Left ventricle myocardium inferior (tissue), 1 donor: ENCODE results near the gene SP3. TPM values are rescaled to one million over a fixed set of nuclear protein-coding genes. Genes with fewer than 3 reads are reported as not detected.

Source experiments
- DNase-seq: peaks from one replicate; pipeline ENCODE4 v3.0.0-alpha.2; 2020
- H3K27ac ChIP-seq: fragments of 200-600 bp; replicated peaks from 2 replicates; pipeline ENCODE4 v1.8.0; 2021
- H3K27me3 ChIP-seq: fragments of 200-600 bp; 2 replicates; pipeline ENCODE4 v1.8.0; 2021; ENCODE audit warnings: low read depth
- H3K36me3 ChIP-seq: fragments of 200-600 bp; 2 replicates; pipeline ENCODE4 v1.8.0; 2021
- H3K4me1 ChIP-seq: fragments of 200-600 bp; 2 replicates; pipeline ENCODE4 v1.8.0; 2021
- H3K4me3 ChIP-seq: fragments of 200-600 bp; 2 replicates; pipeline ENCODE4 v1.8.0; 2021; ENCODE audit warnings: mild to moderate bottlenecking, moderate library complexity
- H3K9me3 ChIP-seq: fragments of 200-600 bp; replicated peaks from 2 replicates; pipeline ENCODE4 v1.8.0; 2021
- intact Hi-C: fragments of 100-400 bp; cut with micrococcal nuclease; formaldehyde crosslinking; loops from one replicate; pipeline ENCODE4 v1.11.0; 2022
- total RNA-seq: library from RNA; stranded (reverse); fragmentation: NEBNext Ultra II Directional; extraction: Animal tissue kit (Norgen Biotek cat#: 25700); gene quantifications from one replicate; pipeline ENCODE4 v1.2.1, GENCODE V29; 2021
- TF ChIP-seq, protein P1 (sequence below): fragments of 200-600 bp; IDR thresholded peaks from 2 replicates; pipeline ENCODE4 v1.8.0; 2021; ENCODE audit warnings: antibody characterized with exemption, mild to moderate bottlenecking, borderline replicate concordance
- donor health status: DM: no; HTN: yes; CAD: no; lungs with severe emphysema.

SP3 gene
- total RNA-seq, 1 donor from 2014 or later = 32.1 TPM

DNA sequence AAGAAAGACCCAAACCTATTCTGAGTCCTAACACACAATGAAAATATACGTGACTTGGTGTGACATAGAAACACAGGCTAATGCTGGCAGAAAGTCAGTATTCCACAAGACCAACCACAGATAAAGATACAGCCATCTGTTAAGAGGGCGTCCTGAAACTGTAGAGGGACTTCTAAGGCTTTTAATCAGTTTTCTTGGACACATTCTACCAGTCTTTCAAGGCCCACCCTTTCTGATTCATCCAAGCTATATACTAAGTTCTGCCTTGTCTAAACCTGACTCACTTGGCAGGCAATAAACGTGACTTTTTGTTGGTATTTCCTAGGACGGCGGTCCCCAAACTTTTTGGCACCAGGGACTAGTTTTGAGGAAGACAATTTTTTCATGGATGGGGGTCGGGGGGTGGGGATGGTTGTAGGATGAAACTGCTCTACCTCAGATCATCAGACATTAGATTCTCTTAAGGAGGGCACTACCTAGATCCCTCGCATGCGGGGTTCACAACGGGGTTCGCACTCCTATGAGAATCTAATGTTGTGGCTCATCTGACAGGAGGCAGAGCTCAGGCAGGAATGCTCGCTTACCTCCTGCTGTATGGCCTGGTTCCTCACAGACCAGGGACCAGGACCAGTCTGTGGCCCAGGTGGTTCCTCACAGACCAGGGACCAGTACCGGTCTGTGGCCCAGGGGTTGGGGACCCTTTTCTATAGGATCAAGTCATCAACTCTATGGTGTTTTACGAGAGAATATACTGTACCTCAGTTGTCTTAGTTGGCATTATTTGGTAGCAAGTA is 61.4 kb downstream of the SP3 start:
- Histone ChIP-seq H3K9me3 (no peaks in the 10 kb centered on the region), H3K27me3 (no peaks in the 10 kb centered on the region), H3K36me3 (peaks cover 35% of the 10 kb centered on the region), H3K4me3 (no peak overlapping the region), H3K27ac (no peak overlapping the region), H3K4me1 (no peaks in the 10 kb centered on the region)
- TF ChIP-seq, protein P1, sequence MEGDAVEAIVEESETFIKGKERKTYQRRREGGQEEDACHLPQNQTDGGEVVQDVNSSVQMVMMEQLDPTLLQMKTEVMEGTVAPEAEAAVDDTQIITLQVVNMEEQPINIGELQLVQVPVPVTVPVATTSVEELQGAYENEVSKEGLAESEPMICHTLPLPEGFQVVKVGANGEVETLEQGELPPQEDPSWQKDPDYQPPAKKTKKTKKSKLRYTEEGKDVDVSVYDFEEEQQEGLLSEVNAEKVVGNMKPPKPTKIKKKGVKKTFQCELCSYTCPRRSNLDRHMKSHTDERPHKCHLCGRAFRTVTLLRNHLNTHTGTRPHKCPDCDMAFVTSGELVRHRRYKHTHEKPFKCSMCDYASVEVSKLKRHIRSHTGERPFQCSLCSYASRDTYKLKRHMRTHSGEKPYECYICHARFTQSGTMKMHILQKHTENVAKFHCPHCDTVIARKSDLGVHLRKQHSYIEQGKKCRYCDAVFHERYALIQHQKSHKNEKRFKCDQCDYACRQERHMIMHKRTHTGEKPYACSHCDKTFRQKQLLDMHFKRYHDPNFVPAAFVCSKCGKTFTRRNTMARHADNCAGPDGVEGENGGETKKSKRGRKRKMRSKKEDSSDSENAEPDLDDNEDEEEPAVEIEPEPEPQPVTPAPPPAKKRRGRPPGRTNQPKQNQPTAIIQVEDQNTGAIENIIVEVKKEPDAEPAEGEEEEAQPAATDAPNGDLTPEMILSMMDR = no peak
- intact Hi-C loops = no loop called here
- no peak for DNase-seq

DNA sequence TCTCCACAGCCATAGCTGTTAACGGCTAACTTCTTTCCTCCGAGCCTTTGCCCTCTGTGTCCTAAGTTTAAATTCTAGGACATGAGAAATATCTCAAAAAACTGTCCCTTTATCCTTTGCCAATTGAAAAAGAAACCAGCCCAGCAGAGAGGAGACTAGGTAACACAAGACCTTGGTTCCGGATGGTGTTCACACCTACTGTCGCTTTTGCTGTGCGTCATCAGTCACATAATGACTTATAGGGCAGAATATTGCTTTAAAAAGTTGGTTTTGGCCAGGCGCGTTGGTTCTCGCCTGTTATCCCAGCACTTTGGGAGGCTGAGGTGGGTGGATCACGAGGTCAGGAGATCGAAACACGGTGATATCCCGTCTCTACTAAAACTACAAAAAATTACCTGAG is 66.2 kb downstream of the SP3 start:
- TF ChIP-seq, protein P1 = no peak
- H3K4me1 ChIP-seq = no peaks in the 10 kb centered on the region
- no peak overlapping the region for H3K4me3 ChIP-seq
- no peaks in the 10 kb centered on the region for H3K27me3 ChIP-seq
- intact Hi-C loops = no loop called here
- H3K36me3 ChIP-seq = peaks cover under 1% of the 10 kb centered on the region
- no peak for DNase-seq
- no peak overlapping the region for H3K27ac ChIP-seq
- no peaks in the 10 kb centered on the region for H3K9me3 ChIP-seq

DNA sequence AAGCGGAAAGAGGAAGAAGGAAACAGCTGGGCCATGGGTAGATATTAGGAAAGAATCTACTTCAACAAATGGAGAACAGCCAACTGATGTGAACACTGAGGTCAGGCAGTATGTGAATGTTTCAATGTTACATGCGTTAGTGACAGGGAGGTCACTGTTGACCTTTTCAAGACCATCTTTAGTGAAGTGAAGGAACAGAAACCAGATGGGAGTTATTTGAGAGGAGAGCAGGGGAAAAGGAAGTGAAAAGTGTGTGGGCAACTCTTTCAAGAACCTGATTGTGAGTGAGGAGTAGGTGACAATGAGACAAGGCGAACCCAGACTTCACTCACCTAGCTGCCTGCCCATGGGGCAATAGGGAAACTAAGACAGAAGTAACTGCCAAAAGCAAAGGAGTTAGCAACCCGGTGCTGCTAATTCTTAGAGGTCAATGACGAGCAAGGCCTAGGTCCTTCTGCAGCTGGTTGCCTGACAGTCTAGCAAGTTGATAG is 67.0 kb downstream of the SP3 start:
- Histone ChIP-seq H3K4me3 (no peak overlapping the region), H3K36me3 (no peaks in the 10 kb centered on the region), H3K9me3 (no peaks in the 10 kb centered on the region), H3K4me1 (no peaks in the 10 kb centered on the region), H3K27me3 (no peaks in the 10 kb centered on the region), H3K27ac (no peak overlapping the region)
- intact Hi-C loops = no loop called here
- TF ChIP-seq, protein P1 = no peak
- DNase-seq = no peak

DNA sequence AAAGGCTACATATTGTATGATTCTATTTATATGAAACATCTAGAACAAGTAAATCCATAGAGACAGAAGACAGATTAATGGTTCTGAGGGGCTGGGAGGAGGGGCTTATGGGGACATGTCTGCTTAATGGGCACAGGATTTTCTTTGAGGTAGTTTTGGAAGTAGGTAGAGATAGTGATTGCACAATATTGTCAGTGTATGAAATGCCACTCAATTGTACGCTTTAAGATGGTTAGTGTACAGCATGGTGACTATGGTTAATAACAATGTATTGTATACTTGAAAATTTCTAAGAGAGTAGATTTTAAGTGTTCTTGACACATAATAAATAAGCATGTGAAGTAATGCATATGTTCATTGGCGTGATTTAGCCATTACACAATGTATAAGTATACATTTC is 68.4 kb downstream of the SP3 start:
- TF ChIP-seq, protein P1 = no peak
- no peaks in the 10 kb centered on the region for H3K4me1 ChIP-seq
- no peaks in the 10 kb centered on the region for H3K9me3 ChIP-seq
- DNase-seq = no peak
- no peak overlapping the region for H3K27ac ChIP-seq
- H3K27me3 ChIP-seq = no peaks in the 10 kb centered on the region
- intact Hi-C loops = no loop called here
- H3K4me3 ChIP-seq = no peak overlapping the region
- H3K36me3 ChIP-seq = no peaks in the 10 kb centered on the region

DNA sequence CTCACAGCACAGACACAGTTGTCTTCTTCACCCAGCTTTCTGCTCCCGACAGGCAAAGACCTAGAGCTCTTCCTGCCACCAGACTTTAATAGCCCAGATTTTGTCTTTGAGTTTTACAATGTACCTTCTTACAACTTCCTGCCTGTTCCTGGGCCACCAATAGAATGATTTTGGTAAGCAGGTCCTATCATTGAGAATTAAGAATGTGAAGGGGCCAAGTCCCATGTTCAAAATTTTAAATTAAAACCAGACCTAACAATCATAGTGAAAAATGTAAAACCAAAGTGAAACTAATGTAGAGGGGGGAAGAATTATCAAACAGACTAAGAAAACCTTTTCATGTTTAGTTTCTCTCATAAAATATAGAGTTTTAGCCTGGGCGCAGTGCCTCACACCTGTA is 72.8 kb downstream of the SP3 start:
- intact Hi-C loops = no loop called here
- H3K4me3 ChIP-seq = no peak overlapping the region
- peaks cover 5% of the 10 kb centered on the region for H3K27me3 ChIP-seq
- TF ChIP-seq, protein P1 = no peak
- peaks cover 10% of the 10 kb centered on the region for H3K9me3 ChIP-seq
- DNase-seq = no peak
- H3K36me3 ChIP-seq = no peaks in the 10 kb centered on the region
- H3K27ac ChIP-seq = no peak overlapping the region
- no peaks in the 10 kb centered on the region for H3K4me1 ChIP-seq
